GM19193 (cell line): Measurements from ENCODE around the gene HSPBAP1.

Experiments
- POLR2A ChIP-seq: IDR thresholded peaks from 4 replicates; pipeline ENCODE4 v1.6.1; 2011; ENCODE audit not compliant: insufficient read depth, insufficient read length; ENCODE audit errors: extremely low read depth

The HSPBAP1 gene

GRCh38 chr3:122795674-122796195, 2.1 kb upstream of the HSPBAP1 start:
- TF ChIP-seq POLR2A: no peak

GRCh38 chr3:122794779-122795673, 1.4 kb upstream of the HSPBAP1 start, which contains the start of gene SLC49A4:
Gene SLC49A4, plus strand, starts transcription at chr3:122795069. Its CDS starts 124 bp downstream, at chr3:122795193.
- TF ChIP-seq POLR2A: peak; percentile 72

GRCh38 chr3:122794483-122794778, 800 bp upstream of the HSPBAP1 start:
- no peak for TF ChIP-seq POLR2A

GRCh38 chr3:122789585-122790273, 3.9 kb downstream of the HSPBAP1 start:
- no peak for TF ChIP-seq POLR2A

GRCh38 chr3:122787872-122788271, 5.8 kb downstream of the HSPBAP1 start:
- TF ChIP-seq POLR2A: no peak

GRCh38 chr3:122786066-122786465, 7.6 kb downstream of the HSPBAP1 start:
- no peak for TF ChIP-seq POLR2A

- no peak for TF ChIP-seq POLR2A
Observed at GRCh38 chr3:122785231-122785630, 8.4 kb downstream of the HSPBAP1 start.

GRCh38 chr3:122784436-122784835, 9.2 kb downstream of the HSPBAP1 start:
- no peak for TF ChIP-seq POLR2A

- no peak for TF ChIP-seq POLR2A
Observed at GRCh38 chr3:122782804-122783203, 10.8 kb downstream of the HSPBAP1 start.

- no peak for TF ChIP-seq POLR2A
Observed at GRCh38 chr3:122777563-122777962, 16.1 kb downstream of the HSPBAP1 start.

- no peak for TF ChIP-seq POLR2A
Observed at GRCh38 chr3:122776675-122777468, 16.8 kb downstream of the HSPBAP1 start.

- no peak for TF ChIP-seq POLR2A
Observed at GRCh38 chr3:122774564-122774963, 19.1 kb downstream of the HSPBAP1 start.

GRCh38 chr3:122773944-122774509, 19.6 kb downstream of the HSPBAP1 start:
- TF ChIP-seq POLR2A: no peak

GRCh38 chr3:122772827-122773226, 20.8 kb downstream of the HSPBAP1 start:
- TF ChIP-seq POLR2A: no peak
